ENCODE results near the gene SPO11.

SPO11 gene

GRCh38 chr20:57382516-57382915 lies 52.9 kb downstream of the SPO11 start:
- no peaks in the 10 kb centered on the region for H3K9me3 ChIP-seq (ENCODE audit: control insufficient read depth, insufficient read depth, low read length)
- peaks cover under 1% of the 10 kb centered on the region for H3K36me3 ChIP-seq (ENCODE audit: control insufficient read depth, insufficient read depth, low read length)
- H3K27me3 ChIP-seq (ENCODE audit: control insufficient read depth, insufficient read depth, low read length): no peaks in the 10 kb centered on the region
- no peak overlapping the region for H3K4me3 ChIP-seq (ENCODE audit: low read depth, low read length)
- no peak overlapping the region for H3K9ac ChIP-seq (ENCODE audit: low read depth, low read length)
- no peaks in the 10 kb centered on the region for H3K4me1 ChIP-seq (ENCODE audit: control insufficient read depth, insufficient read depth, low read length)

DNA sequence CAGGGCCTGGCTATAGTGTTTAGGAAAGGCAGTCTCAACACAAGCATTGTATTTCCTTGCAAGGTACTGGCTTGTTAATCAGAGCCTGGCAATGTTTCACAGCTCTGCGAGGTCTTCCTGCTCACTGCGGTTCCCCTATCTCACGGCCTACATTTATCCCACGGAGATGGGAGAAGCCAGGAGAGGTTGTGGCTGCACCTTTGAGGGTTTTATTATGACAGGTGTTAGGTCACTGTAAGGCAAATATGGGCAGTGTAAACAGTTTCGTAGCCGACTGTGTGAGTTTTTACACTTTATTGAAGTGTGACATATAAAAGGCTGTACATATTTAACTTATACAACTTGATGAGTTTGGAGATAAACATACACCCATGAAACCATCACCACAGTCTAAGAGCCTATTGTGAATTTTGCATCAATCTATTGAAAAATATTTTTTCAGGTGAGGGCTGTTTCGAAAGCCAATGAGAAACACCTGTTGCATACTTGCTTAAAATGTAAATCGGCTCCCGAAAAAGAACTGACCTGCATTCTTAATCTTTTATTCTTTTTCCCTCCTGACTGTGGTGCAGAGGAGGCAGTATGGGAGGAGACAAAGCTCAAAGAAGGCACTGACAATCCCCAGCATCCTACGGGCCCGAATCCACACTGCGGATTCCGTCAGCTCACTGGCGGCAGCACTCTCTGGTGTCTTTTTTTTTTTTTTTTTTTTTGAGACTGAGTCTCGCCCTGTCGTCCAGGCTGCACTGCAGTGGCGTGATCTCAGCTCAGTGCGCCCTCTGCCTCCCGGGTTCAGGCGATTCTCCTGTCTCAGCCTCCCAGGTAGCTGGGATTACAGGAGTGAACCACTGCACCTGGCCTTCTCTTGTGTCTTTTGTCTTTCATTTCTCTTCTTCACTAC lies 54.1 kb downstream of the SPO11 start:
- H3K4me3 ChIP-seq (ENCODE audit: low read depth, low read length): no peak overlapping the region
- H3K4me1 ChIP-seq (ENCODE audit: control insufficient read depth, insufficient read depth, low read length): no peaks in the 10 kb centered on the region
- H3K27me3 ChIP-seq (ENCODE audit: control insufficient read depth, insufficient read depth, low read length): no peaks in the 10 kb centered on the region
- no peak overlapping the region for H3K9ac ChIP-seq (ENCODE audit: low read depth, low read length)
- no peaks in the 10 kb centered on the region for H3K9me3 ChIP-seq (ENCODE audit: control insufficient read depth, insufficient read depth, low read length)
- no peaks in the 10 kb centered on the region for H3K36me3 ChIP-seq (ENCODE audit: control insufficient read depth, insufficient read depth, low read length)

- no peak overlapping the region for H3K4me3 ChIP-seq (ENCODE audit: low read depth, low read length)
- H3K36me3 ChIP-seq (ENCODE audit: control insufficient read depth, insufficient read depth, low read length): no peaks in the 10 kb centered on the region
- H3K4me1 ChIP-seq (ENCODE audit: control insufficient read depth, insufficient read depth, low read length): no peaks in the 10 kb centered on the region
- no peaks in the 10 kb centered on the region for H3K9me3 ChIP-seq (ENCODE audit: control insufficient read depth, insufficient read depth, low read length)
- no peaks in the 10 kb centered on the region for H3K27me3 ChIP-seq (ENCODE audit: control insufficient read depth, insufficient read depth, low read length)
- no peak overlapping the region for H3K9ac ChIP-seq (ENCODE audit: low read depth, low read length)
Measured at GRCh38 chr20:57384486-57384885, 54.9 kb downstream of the SPO11 start.

- H3K9me3 ChIP-seq (ENCODE audit: control insufficient read depth, insufficient read depth, low read length): no peaks in the 10 kb centered on the region
- H3K4me1 ChIP-seq (ENCODE audit: control insufficient read depth, insufficient read depth, low read length): no peaks in the 10 kb centered on the region
- no peak overlapping the region for H3K9ac ChIP-seq (ENCODE audit: low read depth, low read length)
- H3K36me3 ChIP-seq (ENCODE audit: control insufficient read depth, insufficient read depth, low read length): no peaks in the 10 kb centered on the region
- H3K27me3 ChIP-seq (ENCODE audit: control insufficient read depth, insufficient read depth, low read length): no peaks in the 10 kb centered on the region
- no peak overlapping the region for H3K4me3 ChIP-seq (ENCODE audit: low read depth, low read length)
Measured at GRCh38 chr20:57384953-57385761, 55.6 kb downstream of the SPO11 start.

- Histone ChIP-seq H3K36me3 (ENCODE audit: control insufficient read depth, insufficient read depth, low read length) (no peaks in the 10 kb centered on the region), H3K9ac (ENCODE audit: low read depth, low read length) (no peak overlapping the region), H3K9me3 (ENCODE audit: control insufficient read depth, insufficient read depth, low read length) (no peaks in the 10 kb centered on the region), H3K4me3 (ENCODE audit: low read depth, low read length) (no peak overlapping the region), H3K27me3 (ENCODE audit: control insufficient read depth, insufficient read depth, low read length) (no peaks in the 10 kb centered on the region), H3K4me1 (ENCODE audit: control insufficient read depth, insufficient read depth, low read length) (no peaks in the 10 kb centered on the region)
Measured at GRCh38 chr20:57385940-57386339, 56.3 kb downstream of the SPO11 start.

- H3K4me3 ChIP-seq (ENCODE audit: low read depth, low read length): no peak overlapping the region
- H3K36me3 ChIP-seq (ENCODE audit: control insufficient read depth, insufficient read depth, low read length): no peaks in the 10 kb centered on the region
- H3K9me3 ChIP-seq (ENCODE audit: control insufficient read depth, insufficient read depth, low read length): no peaks in the 10 kb centered on the region
- no peak overlapping the region for H3K9ac ChIP-seq (ENCODE audit: low read depth, low read length)
- no peaks in the 10 kb centered on the region for H3K4me1 ChIP-seq (ENCODE audit: control insufficient read depth, insufficient read depth, low read length)
- H3K27me3 ChIP-seq (ENCODE audit: control insufficient read depth, insufficient read depth, low read length): no peaks in the 10 kb centered on the region
Measured at GRCh38 chr20:57386762-57387161, 57.2 kb downstream of the SPO11 start.

DNA sequence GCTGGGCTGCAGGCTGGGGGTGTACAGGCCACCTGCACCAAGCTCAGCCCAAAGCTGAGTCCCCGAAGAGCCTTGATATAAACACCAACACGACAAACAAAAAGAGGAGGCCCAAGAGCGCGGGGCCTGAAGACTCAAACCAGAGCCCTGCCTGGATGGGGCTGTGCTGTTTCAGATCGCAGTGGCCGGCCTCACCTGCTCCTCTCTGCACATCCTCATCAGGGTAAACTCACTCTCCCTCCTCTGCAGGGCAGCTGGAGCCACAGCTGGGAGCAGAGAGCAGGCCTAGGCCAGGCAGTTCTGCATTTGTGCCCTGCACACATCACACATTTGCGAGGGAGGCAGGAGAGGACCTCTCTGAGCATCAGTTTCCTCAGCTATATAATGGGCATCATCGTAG lies 57.9 kb downstream of the SPO11 start:
- no peaks in the 10 kb centered on the region for H3K36me3 ChIP-seq (ENCODE audit: control insufficient read depth, insufficient read depth, low read length)
- no peaks in the 10 kb centered on the region for H3K4me1 ChIP-seq (ENCODE audit: control insufficient read depth, insufficient read depth, low read length)
- H3K4me3 ChIP-seq (ENCODE audit: low read depth, low read length): no peak overlapping the region
- H3K9ac ChIP-seq (ENCODE audit: low read depth, low read length): no peak overlapping the region
- no peaks in the 10 kb centered on the region for H3K27me3 ChIP-seq (ENCODE audit: control insufficient read depth, insufficient read depth, low read length)
- no peaks in the 10 kb centered on the region for H3K9me3 ChIP-seq (ENCODE audit: control insufficient read depth, insufficient read depth, low read length)

- H3K4me1 ChIP-seq (ENCODE audit: control insufficient read depth, insufficient read depth, low read length): no peaks in the 10 kb centered on the region
- no peak overlapping the region for H3K4me3 ChIP-seq (ENCODE audit: low read depth, low read length)
- H3K9me3 ChIP-seq (ENCODE audit: control insufficient read depth, insufficient read depth, low read length): no peaks in the 10 kb centered on the region
- peaks cover 2% of the 10 kb centered on the region for H3K36me3 ChIP-seq (ENCODE audit: control insufficient read depth, insufficient read depth, low read length)
- H3K9ac ChIP-seq (ENCODE audit: low read depth, low read length): no peak overlapping the region
- H3K27me3 ChIP-seq (ENCODE audit: control insufficient read depth, insufficient read depth, low read length): no peaks in the 10 kb centered on the region
Measured at GRCh38 chr20:57387945-57388371, 58.4 kb downstream of the SPO11 start.

DNA sequence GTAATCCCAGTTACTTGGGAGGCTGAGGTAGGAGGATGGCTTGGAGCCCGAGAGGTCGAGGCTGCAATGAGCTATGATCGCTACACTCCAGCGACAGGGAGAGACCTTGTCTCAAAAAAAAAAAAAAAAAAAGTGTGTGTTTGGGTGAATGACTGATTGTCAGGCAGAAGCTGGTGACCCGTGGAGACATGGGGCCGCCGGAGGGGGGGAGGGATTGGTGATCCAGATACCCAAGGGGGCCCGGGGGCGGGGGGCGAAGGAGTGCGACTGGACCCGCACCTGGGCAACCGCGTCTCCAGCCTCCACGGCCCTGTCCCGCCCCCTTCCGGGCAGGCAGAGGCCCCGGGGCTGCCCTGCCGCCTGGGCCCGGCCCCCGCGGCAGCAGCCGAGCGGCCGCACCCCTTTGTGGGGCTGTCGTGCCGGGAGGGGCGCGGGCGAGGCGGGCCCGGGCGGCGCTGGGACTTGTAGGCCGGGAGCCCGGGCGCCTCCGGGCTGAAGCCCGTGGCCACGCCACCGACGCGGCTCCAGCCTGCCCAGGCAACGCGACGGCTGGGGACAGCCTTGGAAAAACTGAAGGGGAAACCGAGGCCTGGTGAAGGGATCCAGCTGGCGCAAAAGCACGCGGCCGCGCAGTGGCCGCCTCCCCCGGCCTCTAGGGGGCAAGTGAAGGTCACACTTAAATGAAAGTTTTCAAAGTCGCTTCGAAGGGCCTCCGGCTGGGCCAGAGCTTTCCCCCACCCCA lies 59.5 kb downstream of the SPO11 start:
- H3K4me1 ChIP-seq (ENCODE audit: control insufficient read depth, insufficient read depth, low read length): no peaks in the 10 kb centered on the region
- peaks cover 13% of the 10 kb centered on the region for H3K36me3 ChIP-seq (ENCODE audit: control insufficient read depth, insufficient read depth, low read length)
- no peaks in the 10 kb centered on the region for H3K9me3 ChIP-seq (ENCODE audit: control insufficient read depth, insufficient read depth, low read length)
- no peaks in the 10 kb centered on the region for H3K27me3 ChIP-seq (ENCODE audit: control insufficient read depth, insufficient read depth, low read length)
- H3K9ac ChIP-seq (ENCODE audit: low read depth, low read length): peak overlapping the region; percentile 70
- peak overlapping the region; percentile 56 for H3K4me3 ChIP-seq (ENCODE audit: low read depth, low read length)

GRCh38 chr20:57389695-57390603 lies 60.3 kb downstream of the SPO11 start:
- peaks cover 22% of the 10 kb centered on the region for H3K36me3 ChIP-seq (ENCODE audit: control insufficient read depth, insufficient read depth, low read length)
- H3K9ac ChIP-seq (ENCODE audit: low read depth, low read length): peak overlapping the region; percentile 70
- no peaks in the 10 kb centered on the region for H3K9me3 ChIP-seq (ENCODE audit: control insufficient read depth, insufficient read depth, low read length)
- H3K4me3 ChIP-seq (ENCODE audit: low read depth, low read length): peak overlapping the region; percentile 56
- H3K4me1 ChIP-seq (ENCODE audit: control insufficient read depth, insufficient read depth, low read length): peaks cover 2% of the 10 kb centered on the region
- H3K27me3 ChIP-seq (ENCODE audit: control insufficient read depth, insufficient read depth, low read length): no peaks in the 10 kb centered on the region
